Caco-2 (cell line): ENCODE results near the gene SCFD2. TPM values are rescaled to one million over a fixed set of nuclear protein-coding genes. Genes with fewer than 3 reads are reported as not detected.
"Not testable (repeated sequence)": the region's sequence is repeated elsewhere in the genome, so short reads cannot be mapped to it uniquely, and the experiment has no call there.

Experiments used
- BruUV-seq: library from RNA; stranded (reverse); fragments of 400-500 nt; replicated peaks from 2 replicates; lab custom pipeline; 2021; lab: Mats Ljungman, UMichigan
- CTCF ChIA-PET: fragments of 300-600 bp; sonication (Branson Sonifier 250); formaldehyde crosslinking; loops from one replicate; lab custom pipeline; 2022; ENCODE audit warnings: antibody characterized with exemption; lab: Charles Lee
- POLR2A ChIA-PET: fragments of 300-600 bp; sonication (Branson Sonifier 250); formaldehyde crosslinking; loops from one replicate; lab custom pipeline; 2022; ENCODE audit warnings: antibody characterized with exemption; lab: Charles Lee
- DNase-seq, 2 experiments: peaks; one replicate each; pipeline versions ENCODE4 v3.0.0 to v3.0.0-alpha.2; 2020 to 2022
- H3K27me3 ChIP-seq: replicated peaks from 2 replicates; pipeline ENCODE4 v1.6.0; 2011; ENCODE audit warnings: low read length; ENCODE audit not compliant: control insufficient read depth, insufficient read depth
- H3K36me3 ChIP-seq: 2 replicates; pipeline ENCODE4 v1.5.1; 2011; ENCODE audit warnings: low read length; ENCODE audit not compliant: control insufficient read depth, insufficient read depth
- H3K4me1 ChIP-seq: fragments of 250-450 bp; sonication (Bioruptor Pico); 2 replicates; pipeline ENCODE4 v1.5.1; 2020; ENCODE audit warnings: mild to moderate bottlenecking
- H3K4me3 ChIP-seq: 2 replicates; pipeline ENCODE4 v1.5.1; 2011; ENCODE audit warnings: low read depth, mild to moderate bottlenecking, control low read depth, low read length
- H3K9me3 ChIP-seq: fragments of 250-450 bp; sonication (Bioruptor Pico); 2 replicates; pipeline ENCODE4 v1.5.1; 2020; ENCODE audit warnings: mild to moderate bottlenecking, moderate library complexity
- H3K27ac Mint-ChIP-seq: one replicate; pipeline ENCODE4 v1.8.0; 2022; ENCODE audit warnings: mixed read lengths; ENCODE audit not compliant: unreplicated experiment
- H3K27me3 Mint-ChIP-seq: one replicate; pipeline ENCODE4 v1.8.0; 2022; ENCODE audit warnings: mixed read lengths; ENCODE audit not compliant: insufficient read depth, unreplicated experiment
- H3K36me3 Mint-ChIP-seq: one replicate; pipeline ENCODE4 v1.8.0; 2022; ENCODE audit warnings: mild to moderate bottlenecking, mixed read lengths; ENCODE audit not compliant: insufficient read depth, unreplicated experiment
- H3K4me1 Mint-ChIP-seq: one replicate; pipeline ENCODE4 v1.8.0; 2022; ENCODE audit warnings: low read depth, mixed read lengths; ENCODE audit not compliant: unreplicated experiment
- H3K4me3 Mint-ChIP-seq: one replicate; pipeline ENCODE4 v1.8.0; 2022; ENCODE audit warnings: mild to moderate bottlenecking, moderate library complexity, mixed read lengths; ENCODE audit not compliant: unreplicated experiment
- H3K9me3 Mint-ChIP-seq: one replicate; pipeline ENCODE4 v1.8.0; 2022; ENCODE audit warnings: mixed read lengths; ENCODE audit not compliant: unreplicated experiment
- intact Hi-C: fragments of 100-400 bp; cut with micrococcal nuclease; formaldehyde crosslinking; loops from one replicate; pipeline ENCODE4 v1.10.0; 2022; ENCODE audit not compliant: unreplicated experiment
- total RNA-seq: library from RNA; stranded (reverse); gene quantifications from 2 replicates; pipeline ENCODE4 v1.2.3, GENCODE V29; 2022
- TF ChIP-seq, protein P1 (sequence below), 2 experiments: fragments of 200-600 bp in 1 of 2; IDR thresholded peaks; 1 replicate in 1 of 2; 2 replicates in 1 of 2; pipeline versions ENCODE4 v1.5.1 to v1.8.0; 2011 to 2022; ENCODE audit warnings: antibody characterized with exemption in 1 of 2, control low read depth in 1 of 2, inconsistent platforms in 1 of 2, low read depth in 1 of 2, low read length in 1 of 2, mild to moderate bottlenecking in 1 of 2, moderate library complexity in 1 of 2; ENCODE audit not compliant: insufficient read depth in 1 of 2, severe bottlenecking in 1 of 2, unreplicated experiment in 1 of 2

SCFD2 gene
- total RNA-seq, 1 experiment from 2014 or later, result 12.2 TPM

DNA sequence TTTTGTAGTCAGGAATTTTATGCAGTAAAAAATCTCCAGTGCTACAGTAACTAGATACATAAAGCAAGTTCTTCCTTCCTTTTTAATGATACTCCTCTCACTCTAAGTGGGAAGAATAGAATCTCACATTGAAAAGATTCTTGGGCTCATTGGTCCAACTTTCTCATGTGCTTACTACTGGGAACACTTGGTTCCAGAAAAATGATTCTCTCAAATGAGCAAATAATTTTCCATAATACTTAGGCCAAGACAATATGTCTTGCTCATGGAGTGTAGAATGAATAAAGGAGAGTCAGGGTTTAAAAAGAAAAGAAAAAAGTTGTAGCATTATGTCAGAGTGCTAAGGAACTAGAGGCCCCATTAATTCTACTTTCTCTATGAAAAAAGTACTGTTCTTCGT is 306.0 kb downstream of the SCFD2 start:
- H3K36me3 ChIP-seq, result no peaks in the 10 kb centered on the region
- intact Hi-C loops, result no loop called here
- H3K9me3 ChIP-seq, result no peaks in the 10 kb centered on the region
- H3K4me3 Mint-ChIP-seq, result no peak overlapping the region
- H3K4me1 ChIP-seq, result no peaks in the 10 kb centered on the region
- TF ChIP-seq, protein P1, sequence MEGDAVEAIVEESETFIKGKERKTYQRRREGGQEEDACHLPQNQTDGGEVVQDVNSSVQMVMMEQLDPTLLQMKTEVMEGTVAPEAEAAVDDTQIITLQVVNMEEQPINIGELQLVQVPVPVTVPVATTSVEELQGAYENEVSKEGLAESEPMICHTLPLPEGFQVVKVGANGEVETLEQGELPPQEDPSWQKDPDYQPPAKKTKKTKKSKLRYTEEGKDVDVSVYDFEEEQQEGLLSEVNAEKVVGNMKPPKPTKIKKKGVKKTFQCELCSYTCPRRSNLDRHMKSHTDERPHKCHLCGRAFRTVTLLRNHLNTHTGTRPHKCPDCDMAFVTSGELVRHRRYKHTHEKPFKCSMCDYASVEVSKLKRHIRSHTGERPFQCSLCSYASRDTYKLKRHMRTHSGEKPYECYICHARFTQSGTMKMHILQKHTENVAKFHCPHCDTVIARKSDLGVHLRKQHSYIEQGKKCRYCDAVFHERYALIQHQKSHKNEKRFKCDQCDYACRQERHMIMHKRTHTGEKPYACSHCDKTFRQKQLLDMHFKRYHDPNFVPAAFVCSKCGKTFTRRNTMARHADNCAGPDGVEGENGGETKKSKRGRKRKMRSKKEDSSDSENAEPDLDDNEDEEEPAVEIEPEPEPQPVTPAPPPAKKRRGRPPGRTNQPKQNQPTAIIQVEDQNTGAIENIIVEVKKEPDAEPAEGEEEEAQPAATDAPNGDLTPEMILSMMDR (IDR thresholded peaks at IDR 0.05; ENCODE audit: insufficient read depth in 1 of 2, low read depth in 1 of 2, low read length in 1 of 2, severe bottlenecking in 1 of 2, unreplicated experiment in 1 of 2), result no peak
- H3K4me3 ChIP-seq, result no peak overlapping the region
- no peaks in the 10 kb centered on the region for H3K36me3 Mint-ChIP-seq
- BruUV-seq, result no TSS peak
- ChIA-PET CTCF (no interaction called here), POLR2A (no interaction called here)
- DNase-seq, result no peak
- no peaks in the 10 kb centered on the region for H3K27me3 Mint-ChIP-seq
- H3K4me1 Mint-ChIP-seq, result no peaks in the 10 kb centered on the region
- H3K27me3 ChIP-seq, result no peaks in the 10 kb centered on the region
- H3K27ac Mint-ChIP-seq, result no peak overlapping the region
- H3K9me3 Mint-ChIP-seq, result peaks cover 7% of the 10 kb centered on the region

DNA sequence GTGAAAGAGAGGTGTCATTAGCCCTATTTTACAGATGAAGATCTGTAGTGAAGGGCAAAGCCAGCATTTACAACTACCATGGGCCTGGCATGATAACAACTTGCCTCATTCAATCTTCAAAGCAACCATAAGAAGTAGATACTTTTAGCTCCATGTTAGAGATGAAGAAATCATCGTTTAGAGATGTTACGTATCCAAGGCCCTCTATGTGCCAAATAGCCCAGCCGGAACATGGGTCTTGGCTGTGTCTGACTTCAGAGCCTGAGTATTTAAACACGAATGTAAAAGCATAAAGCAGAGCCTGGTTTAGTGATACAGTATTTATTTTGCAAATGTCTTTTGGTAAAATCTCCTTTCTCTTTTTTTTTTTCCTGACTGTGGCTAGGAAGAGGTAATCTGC is 306.6 kb downstream of the SCFD2 start:
- H3K4me1 ChIP-seq, result no peaks in the 10 kb centered on the region
- ChIA-PET CTCF (no interaction called here), POLR2A (no interaction called here)
- Mint-ChIP-seq H3K27ac (no peak overlapping the region), H3K36me3 (no peaks in the 10 kb centered on the region), H3K27me3 (no peaks in the 10 kb centered on the region), H3K9me3 (peaks cover 7% of the 10 kb centered on the region), H3K4me3 (no peak overlapping the region), H3K4me1 (no peaks in the 10 kb centered on the region)
- H3K9me3 ChIP-seq, result no peaks in the 10 kb centered on the region
- DNase-seq, result no peak
- TF ChIP-seq, protein P1 (IDR thresholded peaks at IDR 0.05; ENCODE audit: insufficient read depth in 1 of 2, low read depth in 1 of 2, low read length in 1 of 2, severe bottlenecking in 1 of 2, unreplicated experiment in 1 of 2), result no peak
- no TSS peak for BruUV-seq
- H3K4me3 ChIP-seq, result no peak overlapping the region
- intact Hi-C loops, result no loop called here
- no peaks in the 10 kb centered on the region for H3K27me3 ChIP-seq
- no peaks in the 10 kb centered on the region for H3K36me3 ChIP-seq

DNA sequence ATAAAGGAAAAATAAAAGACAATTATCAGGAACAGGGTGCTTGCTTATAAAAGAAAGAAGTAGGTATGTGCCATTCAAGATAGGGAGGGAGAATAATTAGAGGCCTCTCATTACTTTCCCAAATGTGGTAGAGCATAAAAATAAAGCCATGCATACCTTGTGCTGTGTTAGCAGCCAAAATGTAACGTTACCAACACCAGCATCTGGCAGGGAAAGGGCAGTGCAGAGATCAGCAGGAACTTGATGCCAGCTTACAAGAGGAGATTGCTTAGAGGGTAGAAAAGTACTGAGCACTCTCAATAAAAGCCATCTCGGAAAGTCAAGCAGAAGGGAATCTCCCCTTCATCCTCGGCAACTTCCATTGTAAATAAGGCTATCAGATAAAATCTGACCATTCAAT is 308.2 kb downstream of the SCFD2 start:
- DNase-seq, result no peak
- peaks cover 7% of the 10 kb centered on the region for H3K9me3 Mint-ChIP-seq
- intact Hi-C loops, result no loop called here
- no peaks in the 10 kb centered on the region for H3K4me1 Mint-ChIP-seq
- Histone ChIP-seq H3K9me3 (no peaks in the 10 kb centered on the region), H3K4me1 (no peaks in the 10 kb centered on the region), H3K36me3 (no peaks in the 10 kb centered on the region), H3K27me3 (no peaks in the 10 kb centered on the region), H3K4me3 (no peak overlapping the region)
- CTCF ChIA-PET, result no interaction called here
- H3K27ac Mint-ChIP-seq, result no peak overlapping the region
- TF ChIP-seq, protein P1 (IDR thresholded peaks at IDR 0.05; ENCODE audit: insufficient read depth in 1 of 2, low read depth in 1 of 2, low read length in 1 of 2, severe bottlenecking in 1 of 2, unreplicated experiment in 1 of 2), result no peak
- no peaks in the 10 kb centered on the region for H3K36me3 Mint-ChIP-seq
- no peaks in the 10 kb centered on the region for H3K27me3 Mint-ChIP-seq
- no peak overlapping the region for H3K4me3 Mint-ChIP-seq
- POLR2A ChIA-PET, result no interaction called here
- BruUV-seq, result no TSS peak

DNA sequence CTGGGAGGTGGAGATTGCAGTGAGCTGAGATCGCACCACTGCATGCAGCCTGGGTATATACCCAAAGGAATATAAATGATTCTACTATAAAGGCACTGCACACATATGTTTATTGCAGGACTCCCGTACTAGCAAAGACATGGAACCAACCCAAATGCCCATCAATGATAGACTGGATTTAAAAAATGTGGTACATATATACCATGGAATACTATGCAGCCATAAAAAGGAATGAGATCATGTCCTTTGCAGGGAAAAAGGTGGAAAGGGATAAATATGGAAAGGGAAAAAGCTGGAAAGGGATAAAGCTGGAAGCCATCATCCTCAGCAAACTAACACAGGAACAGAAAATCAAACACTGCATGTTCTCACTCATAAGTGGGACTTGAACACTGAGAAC is 308.8 kb downstream of the SCFD2 start:
- H3K9me3 ChIP-seq, intact Hi-C loops, CTCF ChIA-PET, BruUV-seq, H3K27me3 ChIP-seq, H3K36me3 Mint-ChIP-seq, H3K4me3 Mint-ChIP-seq, H3K27ac Mint-ChIP-seq, H3K9me3 Mint-ChIP-seq, DNase-seq, H3K36me3 ChIP-seq, H3K4me1 Mint-ChIP-seq, H3K4me3 ChIP-seq, H3K27me3 Mint-ChIP-seq, POLR2A ChIA-PET, H3K4me1 ChIP-seq: not testable (repeated sequence)
